ENCODE measurements around the gene RELN.

The RELN gene

DNA sequence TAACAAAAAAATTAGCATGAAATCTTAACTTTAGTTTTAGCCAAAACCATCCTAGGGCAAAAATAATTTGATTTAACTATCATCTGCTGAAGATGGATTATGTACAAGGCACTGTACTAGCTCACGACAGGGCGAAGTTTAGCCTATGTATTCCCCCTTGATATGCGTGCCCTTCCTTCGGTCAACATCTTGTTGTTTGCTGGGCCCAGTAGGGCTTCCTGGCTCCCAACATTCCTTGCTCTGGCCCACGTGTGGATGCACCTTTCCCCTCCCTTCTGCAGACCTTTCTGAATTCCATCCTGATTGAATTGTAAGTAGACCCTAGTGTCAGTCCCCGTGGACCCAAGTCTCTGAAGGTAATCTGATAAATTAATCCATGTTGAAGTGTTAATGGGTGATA is 212.0 kb downstream of the RELN start:
- DNase-seq = no peak

DNA sequence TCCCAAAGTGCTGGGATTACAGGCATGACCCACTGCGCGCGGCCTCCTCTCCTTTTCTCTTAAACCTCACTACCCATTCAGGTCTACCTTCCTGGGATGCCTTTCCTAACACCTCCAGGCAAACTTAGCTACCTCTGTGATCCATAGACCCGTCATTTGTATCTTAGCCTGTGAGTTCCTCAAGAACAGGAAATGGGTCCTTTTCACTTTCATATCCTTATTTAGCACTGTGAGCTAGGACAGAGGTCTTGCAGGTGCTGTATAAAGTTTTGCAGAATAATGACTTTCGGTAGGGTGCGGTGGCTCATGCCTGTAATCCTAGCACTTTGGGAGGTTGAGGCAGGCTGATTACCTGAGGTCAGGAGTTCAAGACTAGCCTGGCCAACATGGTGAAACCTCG is 215.7 kb downstream of the RELN start:
- DNase-seq = no peak

DNA sequence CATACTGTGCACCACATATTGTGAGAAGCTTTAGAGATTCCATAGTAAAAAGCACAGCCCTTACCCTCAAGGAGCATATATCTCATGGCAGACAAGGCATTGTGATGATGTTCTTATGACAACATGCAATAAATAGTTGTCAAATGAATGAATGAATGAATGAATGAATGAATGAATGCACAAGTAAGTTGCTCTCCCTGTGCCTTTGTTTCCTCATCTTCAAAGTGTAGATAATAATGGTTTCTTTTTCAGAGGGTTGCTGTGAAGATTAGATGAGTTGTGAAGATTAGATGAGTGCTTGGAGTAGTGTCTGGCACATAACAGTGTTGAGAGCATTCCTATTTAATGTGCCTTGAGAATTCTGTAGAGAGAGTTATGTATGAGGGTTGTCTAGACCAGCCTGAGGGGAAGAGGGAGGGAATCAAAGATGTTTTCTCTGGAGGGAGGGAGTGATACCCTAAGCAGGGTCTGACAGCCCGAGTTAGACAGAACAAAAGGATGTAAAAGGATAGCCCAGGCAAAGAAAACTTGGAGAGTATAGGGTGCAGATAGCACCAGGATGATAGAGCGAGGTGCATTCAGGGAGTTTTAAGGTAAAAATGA is 217.2 kb downstream of the RELN start:
- no peak for DNase-seq

DNA sequence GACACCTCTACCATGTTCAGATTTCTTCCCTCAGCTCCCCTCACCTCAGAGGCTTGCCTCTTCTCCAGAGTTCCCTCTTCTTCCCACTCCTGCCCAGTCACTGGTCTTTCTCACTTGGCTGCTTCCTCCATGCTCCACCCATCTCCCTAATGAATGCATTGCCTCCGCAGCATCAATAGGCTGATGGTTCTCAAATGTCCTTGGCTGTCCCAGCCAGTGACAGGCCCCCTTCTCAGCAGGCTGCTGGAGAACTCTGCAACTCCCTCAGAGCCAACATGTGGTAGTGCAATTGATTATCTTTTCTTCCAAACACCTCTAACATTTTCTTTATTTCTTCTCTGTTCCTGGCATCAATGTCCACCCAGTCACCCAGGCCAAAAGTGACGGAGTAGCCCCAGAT is 218.2 kb downstream of the RELN start:
- DNase-seq = no peak

DNA sequence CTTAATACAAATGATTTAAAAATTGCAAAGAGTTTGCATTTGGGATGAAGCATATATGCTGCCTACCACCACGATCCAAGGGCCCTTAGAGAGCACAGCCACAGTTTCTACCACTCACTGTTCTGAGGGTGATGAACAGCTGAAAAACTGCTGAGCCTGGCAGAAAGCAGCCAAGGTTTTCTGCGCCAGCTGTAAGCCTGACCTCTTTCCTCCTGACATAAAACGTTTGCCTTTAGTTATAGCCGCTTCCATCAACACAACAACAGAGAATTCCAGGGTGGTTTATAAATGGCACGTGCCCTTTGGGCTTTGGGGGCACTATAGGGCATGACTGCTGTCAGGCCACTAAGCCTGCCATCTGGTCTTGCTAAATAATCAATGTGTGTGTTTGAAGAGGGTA is 222.8 kb downstream of the RELN start:
- DNase-seq = no peak

DNA sequence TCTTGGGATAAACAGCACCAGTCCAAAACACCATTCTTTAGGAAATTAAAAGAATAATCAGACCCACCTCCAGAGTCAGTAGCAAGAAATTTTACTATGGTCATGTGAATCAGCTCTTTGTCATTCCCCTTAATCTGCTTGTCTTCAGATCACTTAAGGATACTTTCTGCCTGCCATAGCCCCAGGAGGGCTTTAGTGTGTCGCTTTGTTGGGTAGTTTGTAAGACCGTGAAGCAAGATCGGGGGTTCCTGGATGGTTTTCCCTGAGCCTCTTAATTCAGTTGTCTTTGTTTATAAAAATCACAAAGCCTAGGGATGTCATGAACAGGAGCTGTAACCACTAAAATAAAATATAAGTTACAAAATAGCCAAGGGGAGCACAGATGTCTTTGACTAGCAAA is 223.6 kb downstream of the RELN start:
- no peak for DNase-seq

DNA sequence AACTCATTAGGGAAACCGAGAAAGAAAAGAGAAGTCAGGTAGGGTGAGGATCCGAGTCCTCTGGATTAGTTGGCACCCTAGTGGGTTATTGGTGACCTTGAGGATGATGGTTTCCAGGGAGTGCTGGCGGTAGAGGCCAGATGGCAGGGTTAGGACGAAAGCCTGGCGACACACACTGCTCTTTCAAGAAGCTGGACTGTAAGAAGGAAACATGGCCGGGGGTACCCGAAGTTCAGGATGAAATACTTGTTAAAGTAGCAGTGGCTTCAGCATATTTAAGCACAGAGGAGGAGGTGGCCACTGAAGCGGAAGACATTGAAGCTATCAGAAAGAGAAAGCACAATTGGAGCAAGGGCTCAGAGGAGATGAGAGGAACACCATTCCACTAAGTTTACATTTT is 224.6 kb downstream of the RELN start:
- no peak for DNase-seq

DNA sequence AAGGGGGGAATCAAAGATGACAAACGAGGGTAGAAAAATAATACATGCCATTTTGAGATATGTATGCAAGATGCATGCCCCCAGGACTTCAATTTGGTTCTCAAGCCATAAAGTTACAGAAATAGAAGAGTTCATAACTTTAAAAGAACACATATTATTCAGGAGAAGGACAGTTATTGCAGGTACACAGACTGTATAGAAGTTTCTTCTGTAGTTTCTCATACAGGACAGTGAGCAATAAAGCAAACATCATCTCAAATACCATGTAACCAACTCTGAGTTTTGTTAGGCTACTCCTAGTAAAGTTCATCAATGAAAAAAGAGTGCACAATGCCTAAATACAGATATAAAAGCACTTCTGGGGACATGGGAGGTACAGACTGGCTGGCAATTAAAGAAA is 226.6 kb downstream of the RELN start:
- no peak for DNase-seq

DNA sequence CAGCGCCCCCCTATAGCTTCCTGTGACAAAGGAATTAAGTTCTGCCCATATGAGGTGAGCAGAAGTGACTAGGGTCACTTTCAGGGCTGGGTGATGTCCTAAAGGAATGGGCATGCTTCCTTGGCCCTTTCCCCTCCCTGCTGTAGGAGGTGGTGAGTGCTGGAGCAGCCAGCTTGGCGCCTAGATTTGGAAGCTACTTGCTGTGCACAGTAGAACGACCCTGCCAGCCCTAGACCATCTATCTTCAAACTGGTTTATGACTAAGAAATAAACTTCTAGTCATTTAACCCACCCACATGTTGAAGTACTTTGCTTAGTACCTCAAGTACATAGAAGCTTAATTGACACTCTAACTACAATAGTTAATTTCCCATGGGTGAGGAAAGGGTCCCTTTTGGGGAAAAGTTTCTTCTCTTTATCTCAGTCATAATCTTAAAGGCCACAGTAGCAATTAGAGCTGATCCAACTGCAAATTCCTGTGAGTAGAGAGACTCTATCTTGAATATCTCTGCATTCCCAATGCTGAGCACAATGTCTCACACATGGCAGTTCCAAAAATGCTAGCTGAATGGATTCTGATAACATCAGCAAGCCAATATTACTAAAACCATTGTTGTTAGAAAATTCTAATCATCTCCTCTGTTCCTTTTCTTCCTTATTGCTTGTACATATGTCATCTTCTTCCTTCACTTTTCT is 227.2 kb downstream of the RELN start:
- no peak for DNase-seq

DNA sequence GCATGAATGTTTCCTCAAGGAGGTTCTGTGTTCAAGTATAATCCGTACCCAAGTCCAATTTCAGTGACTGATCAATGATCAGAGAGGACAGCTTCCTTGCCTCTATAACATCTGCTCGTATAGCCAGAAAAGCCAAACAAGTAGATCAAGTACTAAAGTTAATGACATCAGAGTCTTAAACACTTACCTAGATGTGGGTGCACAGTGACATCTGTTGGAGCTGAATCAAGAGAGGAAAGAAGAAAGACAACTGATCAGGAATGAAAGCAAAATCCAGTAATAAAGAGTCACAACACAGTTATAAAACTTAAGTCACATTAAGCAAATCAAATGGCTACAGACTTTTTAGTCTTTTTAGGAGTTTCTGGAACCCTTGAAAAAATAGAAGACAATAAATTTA is 236.5 kb downstream of the RELN start:
- no peak for DNase-seq

DNA sequence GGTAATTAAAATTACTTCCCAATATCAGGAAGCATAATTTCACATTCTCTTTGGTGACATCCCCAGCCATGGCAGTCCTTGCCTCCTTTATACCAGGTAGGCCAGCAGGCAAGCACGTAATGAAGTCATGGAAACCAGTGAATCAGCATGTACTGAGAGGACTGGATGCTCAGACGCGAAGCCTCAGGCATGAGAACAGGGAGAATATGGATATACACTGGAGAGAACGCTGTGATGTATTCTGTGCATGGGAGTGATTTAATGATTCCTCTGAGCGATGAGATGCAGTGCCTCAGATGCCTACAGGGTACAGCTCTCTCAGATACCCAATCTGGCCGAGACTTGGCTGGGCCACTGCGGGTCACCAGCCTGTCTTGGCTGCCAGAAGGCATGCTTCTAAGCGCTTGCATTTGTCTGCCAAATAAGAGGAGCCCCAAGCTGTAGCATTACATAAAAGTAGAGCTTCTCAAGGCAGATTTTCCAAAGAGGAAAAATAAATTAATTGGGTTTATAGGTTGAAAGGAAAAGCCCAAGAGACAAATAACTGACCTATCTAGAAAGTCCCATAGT is 238.1 kb downstream of the RELN start:
- no peak for DNase-seq

DNA sequence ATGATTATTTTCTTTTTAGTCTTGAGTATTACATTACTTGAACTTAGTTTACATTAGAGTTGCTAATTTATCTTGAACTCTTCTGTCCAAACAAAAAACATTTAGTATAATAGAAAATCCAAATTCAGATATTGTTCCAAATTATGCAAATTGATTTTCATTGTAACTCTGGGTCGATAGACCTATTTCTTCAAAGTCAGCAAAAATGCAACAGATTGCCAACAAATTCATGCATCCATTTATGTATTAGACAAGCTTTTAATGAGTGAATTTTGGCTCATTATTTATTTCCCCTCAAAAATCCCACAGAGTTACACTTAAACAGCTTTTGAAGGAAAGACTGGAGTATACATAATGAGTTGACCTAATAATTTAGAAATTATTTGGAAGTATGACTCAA is 240.8 kb downstream of the RELN start:
- DNase-seq = no peak

DNA sequence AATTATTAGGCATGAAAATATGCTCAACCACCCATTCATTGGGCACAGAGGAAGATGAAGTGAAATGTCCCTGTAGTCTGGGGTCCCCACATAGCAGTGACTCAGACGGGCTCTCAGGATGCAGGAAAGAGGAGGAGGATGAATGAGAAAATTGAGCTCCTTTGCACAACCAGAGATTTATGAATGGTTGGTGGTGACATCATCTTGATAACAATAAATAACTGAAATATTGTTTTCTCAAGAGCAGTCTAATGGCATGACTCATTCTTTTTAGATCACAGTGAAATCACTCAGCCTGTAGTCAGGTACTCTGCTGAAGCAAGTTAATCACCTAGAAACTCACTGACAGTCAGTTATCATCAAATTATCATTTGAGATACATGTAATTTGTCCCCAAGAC is 254.1 kb downstream of the RELN start:
- DNase-seq = no peak

DNA sequence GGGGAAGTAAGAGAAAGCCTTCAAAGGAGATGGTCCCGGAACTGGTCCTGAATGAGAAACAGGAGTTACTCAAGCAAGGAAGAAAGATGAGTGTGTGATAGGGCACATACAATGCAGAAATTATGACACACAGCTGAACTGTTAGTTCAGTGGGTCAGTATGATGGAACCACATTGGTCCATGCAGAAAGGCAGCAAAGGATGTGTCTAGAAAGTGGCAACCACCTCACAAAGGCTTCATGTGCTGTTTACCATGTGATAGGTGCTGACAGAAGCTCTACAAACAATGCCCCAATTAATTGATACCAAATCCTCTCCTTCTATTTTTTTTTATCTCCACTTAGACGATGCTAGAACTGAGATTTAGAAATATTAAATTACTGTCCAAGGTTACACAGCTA is 258.3 kb downstream of the RELN start:
- no peak for DNase-seq

DNA sequence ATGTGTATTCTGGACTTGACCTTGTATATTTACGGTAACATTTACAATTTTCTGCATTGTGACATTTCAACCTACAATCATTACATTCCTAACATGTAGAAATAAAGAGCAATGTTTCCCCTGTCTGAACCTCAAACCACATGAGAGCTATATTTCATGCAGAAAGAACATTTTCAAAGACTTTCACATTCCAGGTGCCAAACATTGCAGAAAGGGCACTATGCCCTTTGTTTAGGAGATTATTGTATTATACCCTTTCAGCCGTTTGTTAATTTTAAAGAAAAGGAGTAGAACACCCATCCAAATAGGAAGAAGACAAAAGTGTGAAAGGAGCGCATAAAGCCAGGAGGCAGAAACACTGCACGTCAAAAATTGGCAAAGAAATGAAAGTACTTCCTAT is 260.4 kb downstream of the RELN start:
- DNase-seq = no peak

DNA sequence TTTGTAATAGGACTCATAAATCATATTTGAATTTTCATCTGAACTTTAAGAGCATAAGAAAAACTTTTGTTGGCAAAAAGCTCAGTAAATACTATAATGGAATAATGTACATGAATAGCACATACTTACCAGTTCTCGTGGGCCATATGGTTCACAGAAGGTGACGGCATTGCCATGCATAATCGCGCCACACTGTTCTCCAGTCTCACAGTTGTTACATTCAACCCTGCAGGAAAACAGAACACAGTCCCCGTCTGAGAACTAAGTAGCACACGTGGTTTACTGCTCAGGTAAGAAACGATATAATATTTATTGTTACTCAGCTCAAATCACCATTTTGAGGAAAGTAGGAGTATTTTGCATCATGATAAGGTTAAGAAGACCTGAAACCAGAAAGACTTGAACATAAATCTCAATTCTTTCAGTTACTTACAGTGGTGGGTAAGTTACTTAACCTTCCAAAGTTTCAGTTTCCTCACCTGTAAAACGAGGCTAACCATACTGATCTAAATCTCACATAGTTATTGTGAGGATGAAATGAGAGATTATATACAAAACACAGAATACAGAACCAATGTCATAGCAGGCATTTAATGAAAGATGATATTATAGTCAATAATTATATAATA is 261.4 kb downstream of the RELN start:
- no peak for DNase-seq

DNA sequence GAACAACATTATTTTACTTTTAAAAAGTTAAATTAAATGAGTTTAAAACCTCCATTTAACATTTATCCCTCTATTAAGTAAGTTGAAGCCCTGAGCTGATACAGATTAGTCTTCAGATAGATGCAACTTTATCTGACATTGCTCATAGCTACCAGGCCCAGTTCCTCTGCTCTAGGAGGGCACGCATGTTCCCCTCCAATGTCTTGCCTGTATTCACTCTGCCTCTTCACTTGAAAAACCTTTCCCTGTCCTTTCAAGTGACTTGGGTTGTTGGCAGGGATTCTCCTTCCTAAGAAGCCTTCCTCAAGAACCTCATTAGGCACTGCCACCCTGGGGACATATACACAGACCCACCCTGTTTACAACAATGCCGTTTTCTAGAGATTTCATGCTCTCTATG is 270.4 kb downstream of the RELN start:
- no peak for DNase-seq

DNA sequence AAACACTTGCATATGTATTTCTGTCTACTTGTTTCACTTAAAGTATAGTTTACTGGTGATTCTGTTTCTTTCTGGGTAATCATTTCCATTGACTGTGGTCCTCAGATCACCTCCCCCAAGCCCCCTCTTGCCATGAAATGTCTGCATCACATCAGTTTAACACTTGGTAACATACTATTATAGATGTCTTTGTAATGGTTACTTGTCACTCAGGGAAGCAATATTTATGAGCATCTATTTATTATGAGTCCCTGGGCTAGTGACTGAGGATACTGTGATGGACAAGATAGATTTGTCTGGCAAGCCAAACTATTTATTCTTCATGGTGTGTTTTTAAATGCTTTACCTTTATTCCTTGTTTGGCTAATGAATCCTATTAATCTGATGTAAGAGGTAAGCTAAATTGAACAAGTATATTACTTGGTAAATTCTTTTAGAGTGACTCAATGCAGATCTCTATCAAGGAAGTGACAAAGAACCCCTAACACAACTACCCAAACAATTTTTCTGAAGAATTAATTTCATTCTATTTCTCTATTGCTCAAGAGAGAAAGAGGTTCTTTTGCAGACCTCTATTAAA is 270.9 kb downstream of the RELN start:
- no peak for DNase-seq

DNA sequence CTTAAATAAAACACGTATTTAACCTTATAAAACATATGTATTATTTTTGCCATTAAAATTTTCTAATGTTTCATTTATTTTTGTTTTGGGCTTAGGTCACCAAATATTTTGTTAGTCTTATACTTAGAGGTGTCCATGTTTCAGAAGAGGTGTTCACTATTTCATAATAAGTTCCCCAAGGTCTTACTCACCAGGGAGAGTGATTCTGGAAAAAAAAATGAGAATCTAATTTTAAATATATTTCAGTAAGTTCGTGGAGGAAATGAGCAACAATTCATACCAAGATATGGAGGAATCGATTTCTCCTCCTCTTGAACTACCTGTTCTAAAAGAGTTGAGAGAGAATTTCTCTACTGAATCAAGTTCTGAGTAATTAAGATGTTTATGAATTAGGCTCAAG is 271.9 kb downstream of the RELN start:
- no peak for DNase-seq

DNA sequence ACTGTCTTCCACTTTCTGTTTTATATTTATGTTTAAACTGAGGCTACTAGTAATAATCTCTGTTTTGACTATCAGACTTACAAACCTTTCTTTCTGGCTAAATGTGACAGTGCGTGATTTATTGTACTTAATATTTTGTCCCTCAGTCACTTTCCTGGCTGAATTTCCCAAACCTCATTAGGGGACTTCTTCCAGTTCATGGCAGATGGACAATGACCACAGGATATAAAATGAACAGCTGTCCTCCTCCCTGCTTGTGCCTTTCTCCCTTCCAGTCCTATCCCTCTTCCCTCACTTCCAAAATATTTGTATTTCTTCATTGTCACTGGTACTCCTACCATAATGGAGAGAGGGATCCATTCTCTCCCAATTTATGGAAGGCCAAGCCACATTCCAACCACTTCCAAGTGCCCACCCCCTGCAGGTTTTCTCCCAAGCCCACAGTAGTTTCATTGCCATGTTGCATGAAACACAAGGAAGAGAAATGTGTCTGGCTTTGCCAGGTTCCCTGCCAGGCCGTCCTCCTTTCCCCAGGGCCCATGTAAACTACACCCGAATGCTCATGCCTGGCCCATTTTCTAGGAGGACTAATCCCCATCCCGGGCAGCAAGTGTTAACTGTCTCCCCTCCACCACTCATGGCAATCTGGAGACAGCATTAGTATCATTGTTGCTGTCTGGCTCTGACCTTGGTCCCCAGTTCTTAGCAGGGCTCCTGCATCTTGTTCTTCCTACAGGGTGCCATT is 273.9 kb downstream of the RELN start:
- DNase-seq = no peak

DNA sequence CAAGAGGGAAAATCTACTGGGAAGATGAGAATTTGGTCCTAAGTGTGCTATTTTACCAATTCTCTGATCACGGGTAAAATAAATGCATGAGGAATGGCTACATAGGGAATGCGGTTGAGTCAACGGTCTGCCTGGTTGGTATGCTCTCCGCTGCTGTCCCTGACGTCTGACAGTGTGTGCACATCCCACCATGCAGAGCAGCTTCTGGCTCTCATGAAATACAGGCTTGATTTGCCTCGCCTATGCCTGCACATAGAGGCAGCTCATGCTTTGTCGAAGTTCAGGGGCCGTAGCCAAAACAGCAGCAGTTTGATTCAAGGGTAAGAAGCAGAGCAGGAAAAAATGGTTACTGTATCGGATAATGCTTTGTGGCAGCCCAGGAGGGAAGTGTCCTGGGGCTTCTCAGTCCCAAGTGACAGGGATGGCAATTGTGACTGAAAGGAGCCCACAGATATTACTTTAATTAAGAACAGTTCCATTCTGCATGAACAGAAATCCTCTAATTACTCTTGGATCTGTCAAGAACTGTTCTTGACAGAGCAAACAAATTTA is 275.0 kb downstream of the RELN start:
- no peak for DNase-seq

DNA sequence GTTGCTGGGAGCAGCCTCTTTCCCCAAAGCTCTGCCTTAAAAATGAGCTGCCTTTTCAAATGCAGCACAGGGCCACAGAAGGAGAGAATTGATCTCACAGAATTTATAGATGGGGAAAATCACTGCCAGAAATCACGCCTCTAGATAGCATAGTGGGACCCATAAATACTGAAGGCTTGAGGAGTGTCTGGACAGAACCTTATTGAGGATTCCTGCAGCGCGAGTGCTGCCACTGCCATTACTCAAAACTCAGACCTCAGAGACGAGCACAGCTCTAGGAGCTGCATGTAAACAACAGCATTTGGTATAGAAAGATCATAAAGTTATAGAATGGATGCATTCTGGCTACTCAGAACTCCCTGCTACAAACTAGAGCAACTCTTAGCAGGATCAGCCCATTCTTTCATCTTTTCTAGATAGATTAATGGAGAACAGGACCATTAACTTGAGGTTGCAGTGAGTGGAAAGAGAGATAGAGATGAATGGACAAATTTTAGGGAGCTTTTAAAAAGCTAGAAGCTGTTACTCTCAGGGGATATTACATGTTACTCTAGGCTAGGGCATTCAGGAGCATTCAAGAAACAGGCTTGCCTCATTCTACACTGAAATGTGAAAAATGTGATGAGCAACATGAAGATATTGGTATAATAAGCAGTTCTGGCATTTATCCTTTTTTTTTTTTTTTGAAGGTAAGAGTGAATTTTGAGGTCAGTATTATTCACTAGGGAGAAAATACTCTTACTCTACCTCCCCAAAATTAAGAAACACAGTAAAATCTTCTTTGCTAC is 276.3 kb downstream of the RELN start:
- DNase-seq = no peak

Data from femur (tissue), 1 donor.